ENCODE measurements around the gene PINK1. TPM values are rescaled to one million over a fixed set of nuclear protein-coding genes. Genes with fewer than 3 reads are reported as not detected.

The PINK1 gene
- total RNA-seq, 1 experiment from 2014 or later: 129 TPM

DNA sequence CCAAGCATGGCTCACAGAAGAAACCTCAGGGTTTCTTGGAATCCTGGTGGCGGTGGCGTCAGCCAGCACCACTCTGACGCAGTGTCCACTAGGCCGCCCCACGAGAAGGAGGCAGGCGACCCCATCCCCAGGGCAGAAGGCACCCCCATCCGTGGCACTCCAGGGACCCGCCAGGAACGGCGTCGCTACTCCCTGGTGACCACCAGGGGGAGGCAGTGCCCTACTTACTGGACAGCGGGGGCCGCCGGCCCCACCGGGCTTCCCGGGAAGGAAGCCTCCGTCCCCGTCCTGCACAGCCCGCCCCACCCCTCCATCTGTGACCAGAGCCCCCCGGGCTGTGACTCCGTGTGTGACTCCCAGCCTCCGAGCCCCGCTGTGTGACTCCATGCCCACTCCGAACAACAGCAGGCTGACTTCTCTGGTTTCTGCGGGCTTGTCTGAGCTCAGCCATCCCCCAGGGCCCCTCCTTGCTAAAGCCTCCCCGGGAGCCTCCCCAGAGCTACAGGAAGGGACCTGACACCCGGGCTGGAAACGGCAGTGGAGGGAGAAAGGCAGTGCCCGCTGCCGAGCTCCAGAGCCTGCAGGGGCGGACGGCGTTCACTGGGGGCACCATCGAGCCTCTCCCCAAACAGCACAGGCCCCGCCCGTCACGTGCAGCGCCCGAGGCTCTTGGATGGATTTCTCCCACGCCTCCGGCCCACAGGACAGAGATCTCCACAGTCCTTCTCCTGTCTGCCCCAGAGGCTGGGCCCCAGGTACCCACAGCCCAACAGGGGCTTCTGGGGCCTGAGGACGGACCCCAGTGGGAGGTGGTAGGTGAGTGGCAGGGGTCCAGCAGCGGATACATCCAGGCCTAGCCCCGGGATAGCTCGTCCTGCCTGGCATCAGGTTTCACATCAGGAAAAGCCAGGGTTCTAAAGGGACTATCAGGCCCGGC, 63.4 kb downstream of the PINK1 start:
- CTCF ChIA-PET: interaction anchor here (0.5 to 1.3 kb wide), 13 partner anchors 21 to 536 kb away, joined by 3 to 22 read pairs (median 4); partner anchors contain the start of genes HP1BP3, KIF17 and SH2D5

DNA sequence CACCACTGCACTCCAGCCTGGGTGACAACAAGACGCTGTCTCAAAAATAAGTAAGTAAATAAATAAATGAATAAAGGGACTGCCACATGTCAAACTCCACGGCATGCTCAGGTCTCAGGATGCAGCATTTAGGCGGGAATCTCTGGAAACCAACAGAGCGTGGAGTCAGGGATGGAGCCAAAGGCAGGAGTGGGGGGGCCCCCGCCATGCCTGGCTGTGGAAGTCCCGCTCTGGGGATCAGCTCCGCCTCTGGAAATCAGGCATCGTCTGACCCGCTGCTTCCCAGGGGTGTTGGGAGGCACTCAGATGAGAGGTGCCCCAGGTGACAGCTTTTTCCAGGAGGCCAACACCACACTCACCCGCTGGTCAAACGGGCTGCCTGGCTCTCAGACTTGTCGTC, 64.3 kb downstream of the PINK1 start:
- ATAC-seq: no peak
- no peaks in the 10 kb centered on the region for H3K27me3 ChIP-seq (ENCODE audit: low read length)
- no TSS peak for BruUV-seq (replicated peaks)
- POLR2A ChIA-PET (ENCODE audit: unreplicated experiment): no interaction called here
- CTCF ChIA-PET: interaction anchor here (0.6 to 1.3 kb wide), 2 partner anchors 36 to 490 kb away, joined by 3 to 10 read pairs; no protein-coding TSS in a partner anchor
- H3K36me3 ChIP-seq (ENCODE audit: low read depth, low read length): no peaks in the 10 kb centered on the region
- DNase-seq: no peak
- H3K4me1 ChIP-seq (ENCODE audit: insufficient read depth, low read length): peaks cover 22% of the 10 kb centered on the region
- H3K9me2 ChIP-seq (replicated peaks; ENCODE audit: low read length): no peaks in the 10 kb centered on the region
- no peaks in the 10 kb centered on the region for H3K9me3 ChIP-seq (ENCODE audit: low read length)
- H3K9ac ChIP-seq (ENCODE audit: low read length): peak overlapping the region; percentile 73; the same call in 1 of the 2 replicates
- H4K20me1 ChIP-seq (ENCODE audit: low read length): no peaks in the 10 kb centered on the region
- H3K4me3 ChIP-seq (ENCODE audit: low read length): no peak overlapping the region
- peak overlapping the region; percentile 78; the same call in 1 of the 2 replicates for H3K27ac ChIP-seq (ENCODE audit: low read length)
- H2AFZ ChIP-seq (ENCODE audit: low read length): no peak overlapping the region
- no peaks in the 10 kb centered on the region for H3F3A ChIP-seq (ENCODE audit: low read length, unreplicated experiment)
- H3K4me2 ChIP-seq (ENCODE audit: low read length): peak overlapping the region; percentile 91; the same call in 1 of the 2 replicates
- no peaks in the 10 kb centered on the region for H3K79me2 ChIP-seq (ENCODE audit: low read length)
- TF ChIP-seq, protein P1, sequence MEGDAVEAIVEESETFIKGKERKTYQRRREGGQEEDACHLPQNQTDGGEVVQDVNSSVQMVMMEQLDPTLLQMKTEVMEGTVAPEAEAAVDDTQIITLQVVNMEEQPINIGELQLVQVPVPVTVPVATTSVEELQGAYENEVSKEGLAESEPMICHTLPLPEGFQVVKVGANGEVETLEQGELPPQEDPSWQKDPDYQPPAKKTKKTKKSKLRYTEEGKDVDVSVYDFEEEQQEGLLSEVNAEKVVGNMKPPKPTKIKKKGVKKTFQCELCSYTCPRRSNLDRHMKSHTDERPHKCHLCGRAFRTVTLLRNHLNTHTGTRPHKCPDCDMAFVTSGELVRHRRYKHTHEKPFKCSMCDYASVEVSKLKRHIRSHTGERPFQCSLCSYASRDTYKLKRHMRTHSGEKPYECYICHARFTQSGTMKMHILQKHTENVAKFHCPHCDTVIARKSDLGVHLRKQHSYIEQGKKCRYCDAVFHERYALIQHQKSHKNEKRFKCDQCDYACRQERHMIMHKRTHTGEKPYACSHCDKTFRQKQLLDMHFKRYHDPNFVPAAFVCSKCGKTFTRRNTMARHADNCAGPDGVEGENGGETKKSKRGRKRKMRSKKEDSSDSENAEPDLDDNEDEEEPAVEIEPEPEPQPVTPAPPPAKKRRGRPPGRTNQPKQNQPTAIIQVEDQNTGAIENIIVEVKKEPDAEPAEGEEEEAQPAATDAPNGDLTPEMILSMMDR (conservative IDR thresholded peaks at IDR 0.05; ENCODE audit: low read depth, low read length): no peak
- TF ChIP-seq EZH2phosphoT487 (IDR thresholded peaks at IDR 0.05; ENCODE audit: borderline replicate concordance, low read length) (no peak), EZH2 (IDR thresholded peaks at IDR 0.05; ENCODE audit: low read length, unreplicated experiment) (no peak)
- intact Hi-C loops (cut with micrococcal nuclease): loop anchor here (2.0 to 10.0 kb wide), 4 partner anchors 35 to 287 kb away; partner anchors contain the start of genes HP1BP3 and SH2D5

More for the DNA sequence above, 63.4 kb downstream of the PINK1 start:
- no peaks in the 10 kb centered on the region for H3K9me3 ChIP-seq (ENCODE audit: low read length)
- no peak for TF ChIP-seq EZH2phosphoT487 (IDR thresholded peaks at IDR 0.05; ENCODE audit: borderline replicate concordance, low read length)
- TF ChIP-seq, protein P1 (conservative IDR thresholded peaks at IDR 0.05; ENCODE audit: low read depth, low read length): peak; percentile 80
- TF ChIP-seq EZH2 (IDR thresholded peaks at IDR 0.05; ENCODE audit: low read length, unreplicated experiment): no peak
- intact Hi-C loops (cut with micrococcal nuclease): loop anchor here (1.0 to 10.0 kb wide), 5 partner anchors 36 to 499 kb away; partner anchors contain the start of genes HP1BP3 and SH2D5
- H3K27me3 ChIP-seq (ENCODE audit: low read length): no peaks in the 10 kb centered on the region
- peak overlapping the region; percentile 94 for H2AFZ ChIP-seq (ENCODE audit: low read length)
- peaks cover 22% of the 10 kb centered on the region for H3K4me1 ChIP-seq (ENCODE audit: insufficient read depth, low read length)
- no peaks in the 10 kb centered on the region for H3K79me2 ChIP-seq (ENCODE audit: low read length)
- peak overlapping the region; percentile 73 for H3K9ac ChIP-seq (ENCODE audit: low read length)
- no peaks in the 10 kb centered on the region for H4K20me1 ChIP-seq (ENCODE audit: low read length)
- H3F3A ChIP-seq (ENCODE audit: low read length, unreplicated experiment): no peaks in the 10 kb centered on the region
- POLR2A ChIA-PET (ENCODE audit: unreplicated experiment): interaction anchor here (0.6 to 0.7 kb wide), 2 partner anchors 65 to 649 kb away, joined by 3 to 4 read pairs; no protein-coding TSS in a partner anchor
- BruUV-seq (replicated peaks): no TSS peak
- peak overlapping the region; percentile 91 for H3K4me2 ChIP-seq (ENCODE audit: low read length)
- ATAC-seq (peak; percentile 91), DNase-seq (peak; percentile 89)
- peak overlapping the region; percentile 78 for H3K27ac ChIP-seq (ENCODE audit: low read length)
- no peaks in the 10 kb centered on the region for H3K36me3 ChIP-seq (ENCODE audit: low read depth, low read length)
- no peaks in the 10 kb centered on the region for H3K9me2 ChIP-seq (replicated peaks; ENCODE audit: low read length)
- H3K4me3 ChIP-seq (ENCODE audit: low read length): peak overlapping the region; percentile 72
